Pericardium fibroblast (primary cell): ENCODE results near the gene TMEM176A. TPM values are rescaled to one million over a fixed set of nuclear protein-coding genes. Genes with fewer than 3 reads are reported as not detected.

Experiments used
- total RNA-seq: library from RNA; depleted of rRNA; stranded (reverse); fragments of >200 nt; gene quantifications from 2 replicates; pipeline ENCODE4 v1.2.3, GENCODE V29; 2015

Gene TMEM176A
- total RNA-seq = 4.1 and 6.2 TPM in 2 replicates

GRCh38 chr7:150800581-150801241 is at the start of gene TMEM176A:
Gene TMEM176A (plus strand): TSS chr7:150800769. CDS start chr7:150801551, 782 bp downstream.

GRCh38 chr7:150799741-150800580 is 608 bp upstream of the TMEM176A start, which contains the start of gene TMEM176B:
Gene TMEM176B (minus strand): TSS chr7:150800364. CDS start chr7:150796569, 3,795 bp downstream.

GRCh38 chr7:150852371-150852905 is 51.9 kb downstream of the TMEM176A start, which contains the start of gene AOC1:
Gene AOC1 (plus strand): TSS chr7:150852517. CDS start chr7:150856471, 3,954 bp downstream.

Other genes starting within 250 kb of the TMEM176A start
- gene GIMAP4, start 233.4 kb upstream of the TMEM176A start, total RNA-seq = not detected in 2 replicates
- gene GIMAP6, start 168.4 kb upstream of the TMEM176A start, total RNA-seq = not detected in 2 replicates
- 0.09 and 0.12 TPM in 2 replicates for gene GIMAP2, start 115.1 kb upstream of the TMEM176A start, total RNA-seq
- not detected in 2 replicates for gene GIMAP1, start 84.2 kb upstream of the TMEM176A start, total RNA-seq
- gene GIMAP5, start 63.4 kb upstream of the TMEM176A start, total RNA-seq = not detected in 2 replicates
- gene TMEM176B, start 405 bp upstream of the TMEM176A start, total RNA-seq = 2.2 and 12.2 TPM in 2 replicates
- not detected in 2 replicates for gene AOC1, start 51.7 kb downstream of the TMEM176A start, total RNA-seq
- gene KCNH2, start 177.6 kb downstream of the TMEM176A start, total RNA-seq = 0.12 and 0.34 TPM in 2 replicates
- 2.9 and 3.5 TPM in 2 replicates for gene NOS3, start 190.2 kb downstream of the TMEM176A start, total RNA-seq
- 0.12 TPM in 1 of 2 replicates, not detected in the other for gene ATG9B, start 223.7 kb downstream of the TMEM176A start, total RNA-seq
- 21.6 and 30.9 TPM in 2 replicates for gene ABCB8, start 227.7 kb downstream of the TMEM176A start, total RNA-seq
- 0.17 and 0.47 TPM in 2 replicates for gene ASIC3, start 247.8 kb downstream of the TMEM176A start, total RNA-seq